BJ (cell line): ENCODE measurements around the gene RSPH1. TPM values are rescaled to one million over a fixed set of nuclear protein-coding genes. Genes with fewer than 3 reads are reported as not detected.

Experiments used
- CTCF ChIA-PET: fragments of 350-600 bp; formaldehyde crosslinking; extraction: SDS; loops from one replicate; lab custom pipeline; 2021; ENCODE audit warnings: antibody characterized with exemption, inconsistent platforms; lab: Yijun Ruan, JAX
- POLR2A ChIA-PET: fragments of 300-600 bp; sonication (Branson Sonifier 250); formaldehyde crosslinking; extraction: SDS; loops from one replicate; lab custom pipeline; 2021; ENCODE audit warnings: antibody characterized with exemption; lab: Charles Lee
- DNase-seq: peaks from one replicate; pipeline ENCODE4 v3.0.0-alpha.2; 2011; ENCODE audit warnings: low read depth
- H3K27me3 ChIP-seq: 2 replicates; pipeline ENCODE4 v1.6.0; 2011; ENCODE audit warnings: low read length; ENCODE audit not compliant: control insufficient read depth, insufficient read depth
- H3K36me3 ChIP-seq: 2 replicates; pipeline ENCODE4 v1.5.1; 2011; ENCODE audit warnings: low read length; ENCODE audit not compliant: control insufficient read depth, insufficient read depth
- H3K4me3 ChIP-seq: 2 replicates; pipeline ENCODE4 v1.5.1; 2011; ENCODE audit warnings: low read depth, mild to moderate bottlenecking, control low read depth, low read length
- CTCF ChIP-seq: IDR thresholded peaks from 2 replicates; pipeline ENCODE4 v1.5.1; 2011; ENCODE audit warnings: low read depth, mild to moderate bottlenecking, control low read depth, inconsistent platforms, low read length, moderate library complexity; ENCODE audit not compliant: insufficient read depth
- polyA plus RNA-seq: library from polyadenylated mRNA; depleted of rRNA; stranded (reverse); fragments of >200 nt; gene quantifications from 2 replicates; pipeline ENCODE4 v1.2.3, GENCODE V29; 2011

Gene RSPH1
- polyA plus RNA-seq, 1 experiment: 0.11 TPM

GRCh38 chr21:42443876-42444744 is 51.9 kb downstream of the RSPH1 start:
- ChIA-PET POLR2A (no interaction called here), CTCF (no interaction called here)
- DNase-seq: no peak
- Histone ChIP-seq H3K4me3 (no peak overlapping the region), H3K36me3 (no peaks in the 10 kb centered on the region), H3K27me3 (no peaks in the 10 kb centered on the region)
- TF ChIP-seq CTCF: no peak

- TF ChIP-seq CTCF: no peak
- POLR2A ChIA-PET: no interaction called here
- H3K27me3 ChIP-seq: no peaks in the 10 kb centered on the region
- no peaks in the 10 kb centered on the region for H3K36me3 ChIP-seq
- H3K4me3 ChIP-seq: no peak overlapping the region
- no peak for DNase-seq
- CTCF ChIA-PET: no interaction called here
Measured at GRCh38 chr21:42443181-42443785, 52.7 kb downstream of the RSPH1 start.

GRCh38 chr21:42441963-42442362 is 54.1 kb downstream of the RSPH1 start:
- ChIA-PET POLR2A (no interaction called here), CTCF (no interaction called here)
- TF ChIP-seq CTCF: no peak

GRCh38 chr21:42440187-42440792 is 55.7 kb downstream of the RSPH1 start:
- Histone ChIP-seq H3K27me3 (no peaks in the 10 kb centered on the region), H3K4me3 (no peak overlapping the region), H3K36me3 (no peaks in the 10 kb centered on the region)
- ChIA-PET POLR2A (no interaction called here), CTCF (no interaction called here)
- no peak for TF ChIP-seq CTCF
- no peak for DNase-seq

More at GRCh38 chr21:42441963-42442362, 54.1 kb downstream of the RSPH1 start:
- DNase-seq: no peak
- H3K4me3 ChIP-seq: no peak overlapping the region
- no peaks in the 10 kb centered on the region for H3K36me3 ChIP-seq
- H3K27me3 ChIP-seq: no peaks in the 10 kb centered on the region
